ENCODE data around the gene MRPL44.
A peak's percentile ranks its signal among the peaks of the same experiment; 100 is the strongest.

DNA sequence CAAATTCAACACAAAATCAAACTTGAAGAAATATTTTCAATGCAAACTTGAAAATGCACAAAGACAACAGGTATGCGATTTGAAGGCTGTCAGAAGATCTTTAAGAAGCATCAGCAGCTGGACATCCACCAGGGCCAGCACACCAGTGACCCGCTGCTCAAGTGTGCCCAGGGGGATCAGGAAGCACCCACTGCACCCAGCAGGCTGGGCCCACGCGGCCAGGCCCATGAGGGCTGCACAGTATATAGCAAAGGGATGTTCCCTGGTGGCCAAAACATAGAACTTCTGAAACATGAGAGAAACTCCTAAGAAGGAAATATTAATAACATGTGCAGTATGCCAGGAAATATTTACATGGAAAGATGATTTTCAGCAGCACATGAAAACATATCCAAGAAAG lies 37.2 kb upstream of the MRPL44 start:
- TF ChIP-seq, protein P1, sequence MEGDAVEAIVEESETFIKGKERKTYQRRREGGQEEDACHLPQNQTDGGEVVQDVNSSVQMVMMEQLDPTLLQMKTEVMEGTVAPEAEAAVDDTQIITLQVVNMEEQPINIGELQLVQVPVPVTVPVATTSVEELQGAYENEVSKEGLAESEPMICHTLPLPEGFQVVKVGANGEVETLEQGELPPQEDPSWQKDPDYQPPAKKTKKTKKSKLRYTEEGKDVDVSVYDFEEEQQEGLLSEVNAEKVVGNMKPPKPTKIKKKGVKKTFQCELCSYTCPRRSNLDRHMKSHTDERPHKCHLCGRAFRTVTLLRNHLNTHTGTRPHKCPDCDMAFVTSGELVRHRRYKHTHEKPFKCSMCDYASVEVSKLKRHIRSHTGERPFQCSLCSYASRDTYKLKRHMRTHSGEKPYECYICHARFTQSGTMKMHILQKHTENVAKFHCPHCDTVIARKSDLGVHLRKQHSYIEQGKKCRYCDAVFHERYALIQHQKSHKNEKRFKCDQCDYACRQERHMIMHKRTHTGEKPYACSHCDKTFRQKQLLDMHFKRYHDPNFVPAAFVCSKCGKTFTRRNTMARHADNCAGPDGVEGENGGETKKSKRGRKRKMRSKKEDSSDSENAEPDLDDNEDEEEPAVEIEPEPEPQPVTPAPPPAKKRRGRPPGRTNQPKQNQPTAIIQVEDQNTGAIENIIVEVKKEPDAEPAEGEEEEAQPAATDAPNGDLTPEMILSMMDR (conservative IDR thresholded peaks at IDR 0.05; ENCODE audit: low read length) = peak; percentile 23; the same call in 1 of the 2 replicates
- TF ChIP-seq EZH2phosphoT487 (IDR thresholded peaks at IDR 0.05; ENCODE audit: borderline replicate concordance) = no peak
